HG02623 (cell line): Measurements from ENCODE around the gene ZNF500.
"Not testable (repeated sequence)": the region's sequence is repeated elsewhere in the genome, so short reads cannot be mapped to it uniquely, and the experiment has no call there.

Source experiments
- ATAC-seq: cut with Tn5 transposase; IDR thresholded peaks from one replicate; pipeline ENCODE4 v1.9.1; 2021; ENCODE audit warnings: moderate library complexity; ENCODE audit not compliant: unreplicated experiment

ZNF500 gene

DNA sequence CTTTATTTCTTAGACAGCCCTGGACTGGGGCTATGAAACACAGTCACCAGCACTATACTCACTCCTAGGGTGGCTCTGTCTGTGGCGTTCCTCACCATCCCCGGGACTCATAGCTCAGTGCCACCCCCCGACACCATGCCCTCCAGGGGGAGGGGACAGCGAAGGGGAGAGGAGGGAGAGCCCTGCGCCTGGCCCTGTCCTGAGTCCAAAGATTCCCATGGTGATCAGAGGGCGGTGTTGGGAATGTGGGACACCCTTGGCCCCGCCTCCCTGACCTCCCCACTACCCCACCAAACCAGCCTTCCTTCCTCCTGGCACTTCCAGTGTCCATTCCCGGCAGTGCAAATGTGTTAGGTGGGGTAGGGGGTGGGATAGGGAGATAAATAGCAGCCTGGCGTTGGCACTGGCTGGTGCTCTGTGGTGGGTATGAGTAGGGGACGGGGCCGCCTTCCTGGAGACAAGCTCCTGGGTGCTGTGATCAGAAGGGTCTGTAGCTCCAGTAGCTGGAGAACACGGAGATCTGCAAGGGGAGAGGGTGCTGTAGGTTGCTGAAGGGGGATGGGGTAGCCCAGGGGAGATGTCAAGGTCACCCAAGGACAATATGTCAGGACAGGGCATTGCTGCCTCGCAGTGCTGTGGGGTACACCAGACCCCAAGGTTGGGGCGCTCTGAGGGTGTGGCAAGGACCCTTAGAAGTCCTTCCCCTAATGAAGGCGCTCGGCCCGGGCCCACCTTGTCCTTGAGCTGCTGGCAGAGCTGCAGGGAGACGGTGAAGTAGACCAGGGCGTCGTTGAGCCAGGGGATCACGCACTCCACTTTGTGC, 30.2 kb upstream of the ZNF500 start:
- ATAC-seq = no peak

DNA sequence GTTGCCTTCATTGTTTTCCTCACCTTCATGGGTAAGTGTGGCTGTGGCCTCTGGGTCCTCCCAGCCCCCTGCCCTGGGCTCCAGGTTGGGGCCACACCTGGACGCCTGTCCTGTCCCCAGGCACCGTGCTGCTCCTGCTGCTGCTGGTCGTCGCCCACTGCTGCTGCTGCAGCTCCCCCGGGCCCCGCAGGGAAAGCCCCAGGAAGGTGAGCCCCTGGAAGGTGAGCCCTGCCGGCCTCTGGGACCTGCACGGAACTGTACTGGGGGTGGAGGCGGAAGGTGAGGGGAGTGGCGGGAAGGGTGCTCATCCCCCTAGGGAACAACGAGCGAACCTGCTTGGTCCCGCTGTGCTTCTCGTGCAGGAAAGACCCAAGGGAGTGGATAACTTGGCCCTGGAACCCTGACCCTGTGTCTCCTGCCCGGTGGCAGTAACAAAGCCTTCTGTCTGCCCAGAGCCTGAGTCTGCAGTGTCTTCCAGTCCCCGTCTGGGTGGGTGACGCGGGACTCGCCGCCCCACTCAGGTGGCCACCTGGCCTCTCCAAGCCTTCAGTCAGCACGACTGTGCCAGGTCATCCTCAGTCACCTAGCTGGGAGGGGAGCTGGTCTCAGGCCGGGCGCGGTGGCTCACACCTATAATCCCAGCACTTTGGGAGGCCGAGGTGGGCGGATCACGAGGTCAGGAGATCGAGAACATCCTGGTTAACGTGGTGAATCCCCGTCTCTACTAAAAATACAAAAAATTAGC, 29.0 kb upstream of the ZNF500 start:
- no peak for ATAC-seq

DNA sequence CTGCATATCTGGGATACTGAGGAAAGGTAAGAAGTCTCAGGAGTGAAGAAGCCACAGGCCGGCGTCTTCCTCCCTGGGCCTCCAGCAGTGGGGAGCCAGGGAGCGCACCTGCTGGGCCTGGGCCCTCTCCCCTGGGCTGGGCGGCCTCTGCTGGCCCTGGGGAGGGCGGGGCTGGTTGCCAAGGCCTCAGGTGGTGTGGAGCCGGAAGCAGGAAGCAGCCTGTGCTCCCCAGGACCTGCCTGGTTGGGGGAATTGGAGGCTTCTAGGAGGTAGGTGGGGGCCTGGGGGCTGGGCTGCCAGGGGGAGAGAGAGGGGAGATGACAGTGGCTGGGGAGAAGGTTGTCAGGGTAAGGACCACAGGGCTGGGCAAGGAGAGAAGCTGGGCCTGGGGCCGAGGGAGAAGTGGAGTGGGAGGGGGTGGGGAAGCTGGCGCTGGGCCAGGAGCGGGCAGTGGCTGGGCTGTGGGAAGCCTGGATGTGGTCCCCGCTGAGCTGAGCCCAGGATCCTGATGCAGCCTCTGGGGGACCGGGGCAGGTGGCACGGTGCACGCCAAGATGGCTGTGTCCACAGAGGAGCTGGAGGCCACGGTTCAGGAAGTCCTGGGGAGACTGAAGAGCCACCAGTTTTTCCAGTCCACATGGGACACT, 28.3 kb upstream of the ZNF500 start, which contains the start of gene SMIM22:
TSS of gene SMIM22 (plus strand) at position 189 of the 647 bp plus-strand sequence. CDS start at position 555, 366 bp downstream.
- no peak for ATAC-seq

- ATAC-seq = no peak
Measured at GRCh38 chr16:4792951-4793513, 26.1 kb upstream of the ZNF500 start.

GRCh38 chr16:4790871-4791270, 23.9 kb upstream of the ZNF500 start:
- no peak for ATAC-seq

- ATAC-seq = no peak
Measured at GRCh38 chr16:4790261-4790660, 23.3 kb upstream of the ZNF500 start.

- ATAC-seq = no peak
Measured at GRCh38 chr16:4788910-4789309, 21.9 kb upstream of the ZNF500 start.

- ATAC-seq = no peak
Measured at GRCh38 chr16:4788489-4788889, 21.5 kb upstream of the ZNF500 start.

- ATAC-seq = no peak
Measured at GRCh38 chr16:4787627-4788482, 20.9 kb upstream of the ZNF500 start, which contains the start of gene SEPTIN12. TSS of gene SEPTIN12 (minus strand) at chr16:4788345. CDS start at chr16:4787645, 700 bp downstream.

DNA sequence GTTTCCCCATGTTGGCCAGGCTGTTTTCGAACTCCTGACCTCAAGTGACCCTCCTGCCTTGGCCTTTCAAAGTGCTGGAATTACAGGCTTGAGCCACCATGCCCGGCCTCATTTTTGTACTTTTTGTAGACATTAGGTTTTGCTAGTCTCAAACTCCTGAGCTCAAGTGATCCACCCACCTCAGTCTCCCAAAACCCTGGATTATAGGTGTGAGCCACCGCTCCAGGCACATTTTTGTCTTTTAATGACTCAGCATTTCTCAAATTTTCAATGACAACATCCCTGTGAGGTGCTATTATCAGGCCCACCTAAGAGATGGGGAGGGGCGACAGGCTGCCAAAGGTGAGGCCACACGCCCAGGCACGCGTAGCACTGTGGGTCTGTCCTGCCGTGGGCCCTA, 20.1 kb upstream of the ZNF500 start:
- no peak for ATAC-seq

DNA sequence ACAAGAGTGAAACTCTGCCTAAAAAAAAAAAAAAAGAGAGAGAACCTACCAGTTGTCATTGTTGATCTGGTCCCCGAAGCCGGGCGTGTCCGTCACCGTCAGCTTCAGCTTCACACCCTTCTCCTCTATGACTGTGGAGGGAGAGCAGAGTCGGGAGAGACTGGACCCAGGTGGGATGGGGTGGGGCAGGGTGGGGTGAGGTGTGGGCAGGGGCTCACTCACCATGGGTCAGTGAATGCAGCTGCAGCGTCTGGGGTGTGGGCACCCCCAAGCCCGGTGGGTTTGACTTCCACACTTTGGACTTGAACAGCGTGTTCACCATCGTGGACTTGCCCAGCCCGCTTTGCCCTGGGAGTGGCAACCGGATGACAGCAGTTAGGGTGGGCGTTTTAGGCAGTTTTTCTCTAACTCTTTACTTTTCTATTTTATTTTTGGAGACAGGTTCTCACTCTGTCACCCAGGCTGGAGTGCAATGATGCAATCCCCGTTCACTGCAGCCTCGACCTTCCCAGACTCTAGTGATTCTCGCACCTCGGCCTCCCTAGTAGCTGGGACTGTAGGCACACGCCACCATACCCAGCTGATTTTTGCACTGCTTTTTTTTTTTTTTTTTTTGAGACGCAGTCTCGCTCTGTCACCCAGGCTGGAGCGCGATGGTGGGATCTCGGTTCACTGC, 18.9 kb upstream of the ZNF500 start:
- no peak for ATAC-seq

DNA sequence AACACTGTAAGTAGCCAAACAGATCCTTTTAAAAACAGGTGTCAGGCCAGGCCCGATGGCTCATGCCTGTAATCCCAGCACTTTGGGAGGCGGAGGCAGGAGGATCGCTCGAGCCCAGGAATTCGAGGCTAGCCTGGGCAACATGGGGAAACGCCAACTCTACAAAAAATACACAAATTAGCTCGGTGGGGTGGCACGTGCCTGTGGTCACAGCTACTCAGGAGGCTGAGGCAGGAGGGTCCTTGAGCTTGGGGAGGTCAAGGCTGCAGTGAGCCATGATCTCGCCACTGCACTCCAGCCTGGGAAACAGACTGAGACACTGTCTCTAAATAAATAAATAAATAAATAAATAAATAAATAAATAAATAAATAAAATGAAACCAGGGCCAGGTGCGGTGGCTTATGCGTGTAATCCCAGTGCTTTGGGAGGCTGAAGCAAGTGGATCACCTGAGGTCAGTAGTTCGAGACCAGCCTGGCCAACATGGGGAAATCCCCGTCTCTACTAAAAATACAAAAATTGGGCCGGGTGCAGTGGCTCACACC, 17.6 kb upstream of the ZNF500 start:
- not testable (repeated sequence) for ATAC-seq

- no peak for ATAC-seq
Measured at GRCh38 chr16:4783951-4784336, 17.0 kb upstream of the ZNF500 start.

DNA sequence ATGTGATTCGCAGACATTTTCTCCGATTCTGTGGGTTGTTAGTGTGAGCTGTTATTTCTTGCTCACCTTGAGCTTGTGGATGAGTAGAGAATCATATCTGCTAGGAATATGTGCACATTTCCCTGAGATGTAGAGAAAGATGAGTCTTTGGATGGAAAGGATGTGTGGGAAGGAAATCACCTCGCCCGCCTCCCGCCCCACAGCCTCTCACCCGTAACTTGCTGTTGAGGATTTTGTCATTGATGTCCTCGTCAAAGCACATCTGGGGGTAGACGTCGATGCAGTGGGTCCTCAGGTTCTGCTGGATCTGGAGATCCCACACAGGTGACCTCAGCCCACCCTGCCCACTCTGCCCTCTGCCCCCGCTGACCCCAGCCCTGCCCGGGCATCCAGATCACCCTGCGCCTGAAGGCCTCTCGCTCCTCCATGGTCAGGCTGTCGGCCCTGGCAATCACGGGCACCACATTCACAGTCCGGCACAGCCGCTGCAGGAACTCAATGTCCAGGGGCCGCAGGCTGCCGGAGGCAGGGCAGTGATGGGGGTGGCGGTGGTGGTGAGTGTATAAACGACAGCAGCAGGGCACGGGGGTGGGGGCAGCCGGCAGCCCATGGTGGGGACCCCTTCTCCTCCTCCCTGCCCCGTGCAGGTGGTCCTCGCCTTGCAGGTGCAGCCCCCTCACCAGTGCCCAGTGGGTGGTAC, 16.4 kb upstream of the ZNF500 start:
- ATAC-seq = no peak

DNA sequence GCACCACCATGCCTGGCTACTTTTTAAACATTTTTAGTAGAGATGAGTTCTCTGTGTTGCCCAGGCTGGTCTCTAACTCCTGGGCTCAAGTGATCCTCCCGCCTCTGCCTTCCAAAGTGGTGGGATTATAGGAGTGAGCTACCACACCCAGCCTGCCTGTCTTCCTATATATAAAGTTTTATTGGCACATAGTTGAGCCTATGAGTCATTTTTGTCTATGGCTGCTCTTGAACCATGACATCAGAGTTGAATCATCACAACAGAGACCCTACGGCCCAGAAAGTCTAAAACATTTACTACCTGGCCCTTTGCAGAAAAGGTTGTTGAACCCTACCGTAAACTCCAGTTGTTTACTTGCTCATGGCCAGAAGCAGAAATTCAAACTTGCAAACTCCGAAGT, 13.3 kb upstream of the ZNF500 start:
- ATAC-seq = no peak

- no peak for ATAC-seq
Measured at GRCh38 chr16:4778050-4778392, 11.1 kb upstream of the ZNF500 start.

DNA sequence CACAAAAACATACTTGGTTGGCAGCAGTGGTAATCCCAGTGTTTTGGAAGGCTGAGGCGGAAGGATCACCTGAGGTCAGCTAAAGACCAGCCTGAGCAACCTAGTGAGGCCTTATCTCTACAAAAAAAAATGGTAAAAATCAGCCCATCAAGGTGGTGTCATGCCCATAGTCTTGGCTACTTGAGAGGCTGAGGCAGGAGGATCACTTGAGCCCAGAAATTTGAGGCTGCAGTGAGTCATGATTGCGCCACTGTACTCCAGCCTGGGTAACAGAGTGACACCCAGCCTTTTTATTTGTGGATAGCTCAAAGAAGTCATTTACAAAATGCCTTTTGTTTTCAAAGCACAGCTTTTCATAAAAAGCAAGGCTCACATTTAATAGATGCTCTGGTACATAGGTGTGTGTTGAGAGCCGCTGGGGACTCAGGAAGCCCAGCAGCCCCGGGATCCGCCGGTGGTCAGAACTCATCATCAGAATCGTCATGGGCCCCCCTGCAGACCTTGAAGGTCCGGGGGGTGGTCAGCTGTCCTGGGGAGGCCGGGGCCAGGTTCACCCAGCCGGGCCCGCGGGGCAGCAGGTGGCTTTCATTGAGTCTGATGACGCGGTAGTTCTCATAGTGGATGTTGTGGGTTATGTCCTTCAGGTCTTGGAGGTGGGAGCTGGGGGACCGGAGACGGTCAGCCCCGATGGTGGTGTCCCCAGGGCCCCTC, 10.5 kb upstream of the ZNF500 start:
- no peak for ATAC-seq

DNA sequence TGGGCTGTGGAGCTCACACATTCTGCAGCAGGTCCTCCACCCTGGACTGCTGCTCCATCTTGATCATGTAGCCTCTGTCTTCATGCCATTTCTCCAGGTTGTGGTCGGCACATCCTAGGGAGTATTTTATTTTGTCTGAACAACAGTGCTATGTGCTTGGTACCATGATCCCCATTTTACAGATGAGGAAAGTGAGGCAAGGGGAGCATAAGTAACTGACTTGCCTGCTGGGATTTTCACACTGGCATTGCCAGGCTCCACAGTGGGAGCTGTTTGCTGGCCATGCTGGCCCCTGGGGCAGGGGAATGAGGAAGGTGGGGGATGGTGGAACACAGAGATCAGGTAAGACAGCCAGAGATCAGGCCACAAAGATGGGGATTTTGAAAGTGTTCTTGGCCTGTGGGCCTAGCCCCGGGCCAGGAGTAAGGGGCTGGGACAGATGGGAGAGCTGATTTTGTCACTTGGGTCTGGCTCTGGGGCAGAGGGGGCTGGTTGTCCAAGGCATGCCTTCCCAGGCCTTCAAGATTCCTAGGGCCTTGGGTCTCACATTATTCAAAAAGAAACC, 9.3 kb upstream of the ZNF500 start:
- no peak for ATAC-seq
